IPS-18a (cell line): ENCODE results near the gene TUBB4B.
A peak's percentile ranks its signal among the peaks of the same experiment; 100 is the strongest.

Experiments used
- H3K27ac ChIP-seq: one replicate; pipeline ENCODE4 v1.5.1; 2013; ENCODE audit warnings: low read length
- H3K27me3 ChIP-seq: one replicate; pipeline ENCODE4 v1.6.1; 2013; ENCODE audit warnings: mild to moderate bottlenecking, low read length; ENCODE audit not compliant: control insufficient read depth, insufficient read depth
- H3K36me3 ChIP-seq: one replicate; pipeline ENCODE4 v1.6.1; 2013; ENCODE audit warnings: low read depth, low read length; ENCODE audit not compliant: control insufficient read depth
- H3K4me1 ChIP-seq: one replicate; pipeline ENCODE4 v1.6.1; 2013; ENCODE audit warnings: low read depth, low read length; ENCODE audit not compliant: control insufficient read depth
- H3K4me3 ChIP-seq: one replicate; pipeline ENCODE4 v1.5.1; 2013; ENCODE audit warnings: low read length
- H3K9ac ChIP-seq: one replicate; pipeline ENCODE4 v1.6.1; 2013; ENCODE audit warnings: mild to moderate bottlenecking, low read length, moderate library complexity
- H3K9me3 ChIP-seq: one replicate; pipeline ENCODE4 v1.6.1; 2013; ENCODE audit warnings: low read depth, low read length; ENCODE audit not compliant: control insufficient read depth

The TUBB4B gene

GRCh38 chr9:137240841-137241489, at the start of gene TUBB4B:
TUBB4B (plus strand) TSS chr9:137241287; CDS start chr9:137241361, 74 bp downstream.
- H3K27me3 ChIP-seq, result no peaks in the 10 kb centered on the region
- H3K9me3 ChIP-seq, result no peaks in the 10 kb centered on the region
- H3K4me3 ChIP-seq, result peak within 1 kb of the TSS; percentile 80
- H3K27ac ChIP-seq, result peak within 1 kb of the TSS; percentile 14
- peaks cover 18% of the 10 kb centered on the region for H3K36me3 ChIP-seq
- peak within 1 kb of the TSS; percentile 77 for H3K9ac ChIP-seq
- peaks cover 12% of the 10 kb centered on the region for H3K4me1 ChIP-seq

- Histone ChIP-seq H3K27ac (no peak overlapping the region), H3K9me3 (no peaks in the 10 kb centered on the region), H3K36me3 (no peaks in the 10 kb centered on the region), H3K4me1 (peaks cover 9% of the 10 kb centered on the region), H3K9ac (no peak overlapping the region), H3K4me3 (no peak overlapping the region), H3K27me3 (no peaks in the 10 kb centered on the region)
Observed at GRCh38 chr9:137191691-137192447, 49.2 kb upstream of the TUBB4B start.

GRCh38 chr9:137192448-137192780, 48.7 kb upstream of the TUBB4B start:
- Histone ChIP-seq H3K9me3 (no peaks in the 10 kb centered on the region), H3K27me3 (no peaks in the 10 kb centered on the region), H3K36me3 (no peaks in the 10 kb centered on the region), H3K9ac (no peak overlapping the region), H3K27ac (no peak overlapping the region), H3K4me3 (no peak overlapping the region), H3K4me1 (peaks cover 9% of the 10 kb centered on the region)

GRCh38 chr9:137192859-137193258, 48.2 kb upstream of the TUBB4B start:
- no peaks in the 10 kb centered on the region for H3K9me3 ChIP-seq
- H3K27ac ChIP-seq, result no peak overlapping the region
- H3K36me3 ChIP-seq, result no peaks in the 10 kb centered on the region
- no peaks in the 10 kb centered on the region for H3K27me3 ChIP-seq
- H3K4me3 ChIP-seq, result no peak overlapping the region
- no peak overlapping the region for H3K9ac ChIP-seq
- peaks cover 5% of the 10 kb centered on the region for H3K4me1 ChIP-seq

- Histone ChIP-seq H3K27ac (no peak overlapping the region), H3K9ac (no peak overlapping the region), H3K36me3 (no peaks in the 10 kb centered on the region), H3K27me3 (no peaks in the 10 kb centered on the region), H3K9me3 (no peaks in the 10 kb centered on the region), H3K4me3 (no peak overlapping the region), H3K4me1 (peaks cover 5% of the 10 kb centered on the region)
Observed at GRCh38 chr9:137193771-137194170, 47.3 kb upstream of the TUBB4B start.

GRCh38 chr9:137194388-137194787, 46.7 kb upstream of the TUBB4B start:
- Histone ChIP-seq H3K4me3 (no peak overlapping the region), H3K36me3 (no peaks in the 10 kb centered on the region), H3K9ac (no peak overlapping the region), H3K9me3 (no peaks in the 10 kb centered on the region), H3K27me3 (no peaks in the 10 kb centered on the region), H3K27ac (no peak overlapping the region), H3K4me1 (peaks cover 4% of the 10 kb centered on the region)

- no peaks in the 10 kb centered on the region for H3K27me3 ChIP-seq
- no peak overlapping the region for H3K27ac ChIP-seq
- H3K36me3 ChIP-seq, result no peaks in the 10 kb centered on the region
- H3K9me3 ChIP-seq, result no peaks in the 10 kb centered on the region
- no peak overlapping the region for H3K9ac ChIP-seq
- H3K4me1 ChIP-seq, result no peaks in the 10 kb centered on the region
- no peak overlapping the region for H3K4me3 ChIP-seq
Observed at GRCh38 chr9:137194909-137195308, 46.2 kb upstream of the TUBB4B start.

- Histone ChIP-seq H3K36me3 (no peaks in the 10 kb centered on the region), H3K4me1 (no peaks in the 10 kb centered on the region), H3K9me3 (no peaks in the 10 kb centered on the region), H3K27me3 (no peaks in the 10 kb centered on the region), H3K9ac (no peak overlapping the region), H3K27ac (no peak overlapping the region), H3K4me3 (no peak overlapping the region)
Observed at GRCh38 chr9:137195525-137196220, 45.4 kb upstream of the TUBB4B start.

GRCh38 chr9:137198051-137198901, 42.8 kb upstream of the TUBB4B start:
- H3K4me3 ChIP-seq, result no peak overlapping the region
- H3K27ac ChIP-seq, result no peak overlapping the region
- peaks cover 5% of the 10 kb centered on the region for H3K4me1 ChIP-seq
- H3K27me3 ChIP-seq, result no peaks in the 10 kb centered on the region
- no peaks in the 10 kb centered on the region for H3K36me3 ChIP-seq
- no peaks in the 10 kb centered on the region for H3K9me3 ChIP-seq
- no peak overlapping the region for H3K9ac ChIP-seq

- Histone ChIP-seq H3K4me3 (no peak overlapping the region), H3K9me3 (no peaks in the 10 kb centered on the region), H3K9ac (no peak overlapping the region), H3K27me3 (no peaks in the 10 kb centered on the region), H3K36me3 (no peaks in the 10 kb centered on the region), H3K4me1 (peaks cover 5% of the 10 kb centered on the region), H3K27ac (no peak overlapping the region)
Observed at GRCh38 chr9:137198902-137199283, 42.2 kb upstream of the TUBB4B start.

GRCh38 chr9:137199411-137200121, 41.5 kb upstream of the TUBB4B start:
- no peak overlapping the region for H3K27ac ChIP-seq
- H3K9me3 ChIP-seq, result no peaks in the 10 kb centered on the region
- H3K9ac ChIP-seq, result no peak overlapping the region
- H3K27me3 ChIP-seq, result no peaks in the 10 kb centered on the region
- peaks cover 5% of the 10 kb centered on the region for H3K4me1 ChIP-seq
- H3K36me3 ChIP-seq, result no peaks in the 10 kb centered on the region
- peak overlapping the region; percentile 37 for H3K4me3 ChIP-seq
